Activated T-cell treated with anti-CD3 and anti-CD28 coated beads, Interleukin-2, amount 50 U/mL, for 72 hours (primary cell): ENCODE measurements around the gene POU5F2. TPM values are rescaled to one million over a fixed set of nuclear protein-coding genes. Genes with fewer than 3 reads are reported as not detected.

Experiments used
- ATAC-seq, 2 donors: fragments of 150-1000 bp; cut with Tn5 transposase; replicated peaks in 1 of 2; 2 replicates each; pipeline ENCODE4 v1.10.0; 2021; ENCODE audit warnings: moderate library complexity in 2 of 2, mild to moderate bottlenecking in 1 of 2
- DNase-seq, 2 donors: peaks; one replicate each; pipeline ENCODE4 v3.0.0; 2021 to 2022; ENCODE audit warnings: mixed read lengths in 1 of 2
- H3K27ac Mint-ChIP-seq: one replicate; pipeline ENCODE4 v1.8.0; 2022; ENCODE audit warnings: mild to moderate bottlenecking, moderate library complexity, mixed read lengths
- H3K27me3 Mint-ChIP-seq: one replicate; pipeline ENCODE4 v1.8.0; 2022; ENCODE audit warnings: low read depth, mixed read lengths
- H3K36me3 Mint-ChIP-seq, 2 donors: one replicate each; pipeline ENCODE4 v1.8.0; 2022; ENCODE audit warnings: mixed read lengths in 2 of 2, mild to moderate bottlenecking in 1 of 2; ENCODE audit not compliant: insufficient read depth in 2 of 2
- H3K4me1 Mint-ChIP-seq: one replicate; pipeline ENCODE4 v1.8.0; 2022; ENCODE audit warnings: low read depth, mixed read lengths
- H3K4me3 Mint-ChIP-seq, 2 donors: one replicate each; pipeline ENCODE4 v1.8.0; 2022; ENCODE audit warnings: mild to moderate bottlenecking in 2 of 2, mixed read lengths in 2 of 2, moderate library complexity in 2 of 2
- H3K9me3 Mint-ChIP-seq, 2 donors: one replicate each; pipeline ENCODE4 v1.8.0; 2022; ENCODE audit warnings: mixed read lengths in 2 of 2
- total RNA-seq, 2 donors: library from RNA; stranded (reverse); gene quantifications; one replicate each; pipeline ENCODE4 v1.2.3, GENCODE V29; 2022

Gene POU5F2
- total RNA-seq, 2 donors from 2014 or later = 0.89 to 0.93 TPM

GRCh38 chr5:93704996-93705395 lies 36.4 kb downstream of the POU5F2 start:
- H3K9me3 Mint-ChIP-seq = no peaks in the 10 kb centered on the region
- peaks cover 10% of the 10 kb centered on the region for H3K4me1 Mint-ChIP-seq
- ATAC-seq (no peak), DNase-seq (no peak)
- no peak overlapping the region for H3K27ac Mint-ChIP-seq
- no peaks in the 10 kb centered on the region for H3K36me3 Mint-ChIP-seq
- no peaks in the 10 kb centered on the region for H3K27me3 Mint-ChIP-seq
- no peak overlapping the region for H3K4me3 Mint-ChIP-seq

DNA sequence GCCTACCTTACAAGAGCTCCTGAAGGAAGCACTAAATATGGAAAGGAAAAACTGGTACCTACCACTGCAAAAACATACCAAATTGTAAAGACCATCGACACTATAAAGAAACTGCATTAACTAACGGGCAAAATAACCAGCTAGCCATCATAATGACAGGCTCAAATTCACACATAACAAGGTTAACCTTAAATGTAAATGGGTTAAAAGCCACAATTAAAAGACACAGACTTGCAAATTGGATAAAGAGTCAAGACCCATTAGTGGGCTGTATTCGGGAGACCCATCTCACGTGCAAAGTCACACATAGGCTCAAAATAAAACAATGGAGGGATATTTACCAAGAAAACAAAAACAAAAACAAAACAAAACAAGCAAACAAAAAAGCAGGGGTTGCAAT lies 49.4 kb downstream of the POU5F2 start:
- H3K9me3 Mint-ChIP-seq = peaks cover 19 to 24% of the 10 kb centered on the region in 2 donors
- H3K27ac Mint-ChIP-seq = no peak overlapping the region
- no peaks in the 10 kb centered on the region for H3K4me1 Mint-ChIP-seq
- no peak overlapping the region for H3K4me3 Mint-ChIP-seq
- no peak for DNase-seq
- no peaks in the 10 kb centered on the region for H3K27me3 Mint-ChIP-seq
- H3K36me3 Mint-ChIP-seq = peaks cover 16 to 17% of the 10 kb centered on the region in 2 donors
- no peak for ATAC-seq

Other genes starting within 250 kb of the POU5F2 start
- gene NR2F1-AS1, start 160.4 kb downstream of the POU5F2 start, total RNA-seq = under 1 TPM; 0.41 to 0.93 TPM
- gene NR2F1, start 158.4 kb downstream of the POU5F2 start, total RNA-seq = not detected